K562 (cell line): Measurements from ENCODE around the gene ZBTB18. TPM values are rescaled to one million over a fixed set of nuclear protein-coding genes. Genes with fewer than 3 reads are reported as not detected.

Experiments used
- ATAC-seq: fragments of 200-7000 bp; cut with Tn5 transposase; 3 replicates; pipeline ENCODE4 v1.9.1; 2020; ENCODE audit warnings: moderate library complexity
- BruUV-seq: library from RNA; stranded (reverse); fragments of 400-500 nt; replicated peaks from 2 replicates; lab custom pipeline; 2021; lab: Mats Ljungman, UMichigan
- CTCF ChIA-PET: fragments of 300-600 bp; formaldehyde crosslinking; extraction: SDS; loops from one replicate; lab custom pipeline; 2021; ENCODE audit warnings: low intra/inter-chr PET ratio; lab: Yijun Ruan, JAX
- POLR2A ChIA-PET: fragments of 300-600, 350-650 bp; sonication (Branson Sonifier 250); formaldehyde crosslinking; extraction: SDS; loops from one replicate; lab custom pipeline; 2021; ENCODE audit warnings: antibody characterized with exemption, inconsistent platforms; lab: Yijun Ruan, JAX
- DNase-seq, 4 experiments: peaks; one replicate each; pipeline versions ENCODE4 v3.0.0 to v3.0.0-alpha.2; 2011 to 2018; ENCODE audit warnings: low spot score in 3 of 4, mixed read lengths in 3 of 4; ENCODE audit errors: extremely low read depth in 1 of 4
- FAIRE-seq: peaks from 2 replicates; lab custom pipeline; 2011; peaks lifted over from hg19 to GRCh38; lab: Jason Lieb, UNC
- H2AFZ ChIP-seq: 2 replicates; pipeline ENCODE4 v1.6.0; 2011; ENCODE audit warnings: low read depth, low read length, control low read depth, inconsistent platforms
- H3K27ac ChIP-seq: fragments of 200-600 bp; 3 replicates; pipeline ENCODE4 v1.8.0; 2011; ENCODE audit warnings: low read depth, mild to moderate bottlenecking, control low read depth, inconsistent platforms, low read length, moderate library complexity, mixed read lengths; ENCODE audit errors: extremely low read depth
- H3K27me3 ChIP-seq, 2 experiments: fragments of 300-600 bp in 1 of 2; 2 replicates in 1 of 2; 3 replicates in 1 of 2; pipeline versions ENCODE4 v1.6.0 to v1.8.0; 2011; ENCODE audit warnings: inconsistent platforms in 2 of 2, low read length in 2 of 2, mild to moderate bottlenecking in 1 of 2, mixed read lengths in 1 of 2, moderate library complexity in 1 of 2; ENCODE audit not compliant: control insufficient read depth in 2 of 2, insufficient read depth in 2 of 2
- H3K36me3 ChIP-seq: fragments of 300-600 bp; 3 replicates; pipeline ENCODE4 v1.8.0; 2011; ENCODE audit warnings: mild to moderate bottlenecking, low read length, inconsistent platforms; ENCODE audit not compliant: control insufficient read depth, insufficient read depth
- H3K4me1 ChIP-seq, 2 experiments: fragments of 200-600 bp in 1 of 2; replicated peaks in 1 of 2; 2 replicates in 1 of 2; 3 replicates in 1 of 2; pipeline versions ENCODE4 v1.5.1 to v1.8.0; 2011; ENCODE audit warnings: inconsistent platforms in 2 of 2, low read length in 2 of 2, mild to moderate bottlenecking in 1 of 2, mixed read lengths in 1 of 2, moderate library complexity in 1 of 2; ENCODE audit not compliant: control insufficient read depth in 2 of 2, insufficient read depth in 2 of 2
- H3K4me2 ChIP-seq: 2 replicates; pipeline ENCODE4 v1.6.1; 2011; ENCODE audit warnings: low read length, control low read depth, inconsistent platforms, mixed read lengths; ENCODE audit not compliant: insufficient read depth
- H3K4me3 ChIP-seq: fragments of 200-600 bp; sonication (generic), shearing (Covaris generic); 2 replicates; pipeline ENCODE4 v1.5.1; 2016; ENCODE audit warnings: control low read depth, inconsistent platforms
- H3K79me2 ChIP-seq: fragments of 200-600 bp; 3 replicates; pipeline ENCODE4 v1.8.0; 2011; ENCODE audit warnings: low read length, inconsistent platforms; ENCODE audit not compliant: control insufficient read depth, insufficient read depth
- H3K9ac ChIP-seq, 2 experiments: 2 replicates each; pipeline versions ENCODE4 v1.6.0 to v1.6.1; 2011; ENCODE audit warnings: low read depth in 2 of 2, low read length in 2 of 2, control low read depth in 1 of 2, inconsistent platforms in 1 of 2, mild to moderate bottlenecking in 1 of 2, mixed read lengths in 1 of 2; ENCODE audit not compliant: insufficient read depth in 1 of 2
- H3K9me1 ChIP-seq: one replicate; pipeline ENCODE4 v1.6.0; 2011; ENCODE audit warnings: inconsistent platforms, mild to moderate bottlenecking, low read length, moderate library complexity; ENCODE audit not compliant: control insufficient read depth, insufficient read depth
- H3K9me3 ChIP-seq: replicated peaks from 2 replicates; pipeline ENCODE4 v1.5.1; 2011; ENCODE audit warnings: low read depth, low read length, inconsistent platforms; ENCODE audit not compliant: control insufficient read depth, insufficient read depth
- H4K20me1 ChIP-seq: replicated peaks from 2 replicates; pipeline ENCODE4 v1.6.1; 2011; ENCODE audit warnings: low read length, inconsistent platforms, mixed read lengths; ENCODE audit not compliant: control insufficient read depth, insufficient read depth
- ARID2 ChIP-seq: fragments of 450-650 bp; IDR thresholded peaks from 2 replicates; pipeline ENCODE4 v1.6.1; 2017; ENCODE audit warnings: antibody characterized with exemption, mild to moderate bottlenecking
- BCL6 ChIP-seq: fragments of 250-450 bp; sonication (Bioruptor Pico); IDR thresholded peaks from 2 replicates; pipeline ENCODE4 v1.4.0; 2020
- DLX4 ChIP-seq: fragments of 250-450 bp; sonication (Bioruptor Pico); IDR thresholded peaks from 2 replicates; pipeline ENCODE4 v1.6.1; 2021; ENCODE audit warnings: mild to moderate bottlenecking
- ETS1 ChIP-seq: conservative IDR thresholded peaks from 2 replicates; pipeline ENCODE4 v1.6.1; 2011; ENCODE audit warnings: low read depth, mild to moderate bottlenecking, low read length; ENCODE audit not compliant: control insufficient read depth
- GATAD2B ChIP-seq: fragments of 450-650 bp; IDR thresholded peaks from 2 replicates; pipeline ENCODE4 v1.6.1; 2017; ENCODE audit warnings: mild to moderate bottlenecking, borderline replicate concordance
- HDGF ChIP-seq: fragments of 450-650 bp; IDR thresholded peaks from 2 replicates; pipeline ENCODE4 v1.6.1; 2016
- JUNB ChIP-seq: fragments of 450-650 bp; formaldehyde crosslinking; conservative IDR thresholded peaks from 2 replicates; pipeline ENCODE4 v1.4.0; 2020; ENCODE audit warnings: mild to moderate bottlenecking
- KLF16 ChIP-seq: IDR thresholded peaks from 2 replicates; pipeline ENCODE4 v1.6.1; 2016; ENCODE audit warnings: antibody characterized with exemption
- L3MBTL2 ChIP-seq: fragments of 450-650 bp; IDR thresholded peaks from 2 replicates; pipeline ENCODE4 v1.6.1; 2016; ENCODE audit warnings: mild to moderate bottlenecking, moderate library complexity
- MCM7 ChIP-seq, 2 experiments: fragments of 450-650 bp; IDR thresholded peaks; 2 replicates each; pipeline ENCODE4 v1.6.1; 2016 to 2018
- TAL1 ChIP-seq: fragments of 450-650 bp; IDR thresholded peaks from 2 replicates; pipeline ENCODE4 v1.6.1; 2016; ENCODE audit warnings: mild to moderate bottlenecking
- THAP12 ChIP-seq: fragments of 250-450 bp; sonication (Bioruptor Pico); IDR thresholded peaks from 2 replicates; pipeline ENCODE4 v1.9.0; 2021; ENCODE audit warnings: mild to moderate bottlenecking, inconsistent platforms
- U2AF2 ChIP-seq: fragments of 200-400 bp; formaldehyde crosslinking; optimal IDR thresholded peaks from 2 replicates; pipeline ENCODE3; 2017; ENCODE audit warnings: low read depth, mild to moderate bottlenecking, low read length
- WGBS: fragments of 100-300 bp; shearing (Covaris generic); methylation state at CpG from one replicate; pipeline ENCODE4 v1.1.6; 2016; ENCODE audit warnings: low coverage, mixed read lengths; ENCODE audit not compliant: insufficient coverage; ENCODE audit errors: missing lambda C conversion rate; 5-methylcytosine and 5-hydroxymethylcytosine counted together
- in situ Hi-C: fragments of 300-500 bp; cut with MboI; formaldehyde crosslinking; loops from 4 replicates; pipeline ENCODE4 v1.15.0; 2018; ENCODE audit warnings: inconsistent platforms, mixed read lengths
- intact Hi-C: fragments of 100-400 bp; cut with micrococcal nuclease; formaldehyde crosslinking; loops from 2 replicates; pipeline ENCODE4 v1.14.2; 2022
- polyA plus RNA-seq, 8 experiments: library from polyadenylated mRNA; depleted of rRNA in 4 of 8; stranded (reverse) in 5 of 8; unstranded in 3 of 8; fragments of >200 nt; fragmentation: Nextera tagmentation in 2 of 8; fragmentation: Illumina TruSeq in 1 of 8; extraction: Ambion mirVana in 2 of 8; extraction: Trizol in 1 of 8; gene quantifications; 2 replicates each; pipeline versions ENCODE4 v1.2.1 to v1.2.3, GENCODE V29; 2011 to 2014; ENCODE audit warnings: inconsistent platforms in 1 of 8, missing spikeins in 1 of 8
- total RNA-seq, 7 experiments: library from RNA; depleted of rRNA in 6 of 7; stranded (reverse); fragments of >200 nt in 6 of 7; fragmentation: Illumina TruSeq in 2 of 7; extraction: Trizol in 2 of 7; gene quantifications; 2 replicates each; pipeline versions ENCODE4 v1.2.1 to v1.2.3, GENCODE V29; 2011 to 2021; ENCODE audit warnings: low replicate concordance in 1 of 7
- TF ChIP-seq, protein P1 (sequence below): fragments of 200-800 bp; sonication (Bioruptor generic); IDR thresholded peaks from 2 replicates; pipeline ENCODE4 v1.6.1; 2017; ENCODE audit warnings: missing genetic modification characterization, missing compliant biosample characterization
- TF ChIP-seq, protein P2 (sequence below): fragments of 450-650 bp; formaldehyde crosslinking; IDR thresholded peaks from 2 replicates; pipeline ENCODE4 v1.4.0; 2020; ENCODE audit warnings: mild to moderate bottlenecking, moderate library complexity
- TF ChIP-seq, protein P3 (sequence below), 2 experiments: fragments of 450-650 bp; conservative IDR thresholded peaks; 2 replicates each; pipeline ENCODE4 v1.6.1; 2017; ENCODE audit warnings: mild to moderate bottlenecking in 2 of 2, moderate library complexity in 2 of 2

Gene ZBTB18
- total and polyA plus RNA-seq, 9 of the 15 experiments (the other 6 are each of a cell fraction or from before 2014, with no cell fraction given) = 0.13 to 2.6 (median 1.6) TPM

DNA sequence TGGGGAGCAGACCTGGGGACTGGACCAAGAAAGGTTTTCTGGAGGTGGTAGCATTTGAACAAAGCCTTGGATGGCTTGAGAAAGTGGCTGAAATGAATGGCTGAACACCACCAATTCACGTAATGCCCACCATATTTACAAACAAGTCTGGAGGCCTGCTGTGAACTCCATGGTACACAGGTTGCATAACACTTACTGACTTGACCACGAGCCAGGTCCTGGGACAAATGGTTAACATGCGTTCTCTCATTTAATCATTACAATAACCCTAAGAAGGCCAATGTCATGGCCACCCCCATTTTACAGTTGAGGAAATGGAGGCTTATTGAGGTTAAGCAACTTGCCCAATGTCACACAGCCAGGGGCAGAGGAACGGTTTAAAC lies 44.4 kb downstream of the ZBTB18 start:
- no peaks in the 10 kb centered on the region for H3K9me3 ChIP-seq
- H3K4me3 ChIP-seq = no peak overlapping the region
- H3K4me2 ChIP-seq = no peak overlapping the region
- no peaks in the 10 kb centered on the region for H3K79me2 ChIP-seq
- H3K36me3 ChIP-seq = no peaks in the 10 kb centered on the region
- H3K27me3 ChIP-seq = peaks cover 35 to 69% of the 10 kb centered on the region in 2 experiments; a peak in 4 of 5 replicates
- H3K4me1 ChIP-seq = no peaks in the 10 kb centered on the region
- no peak for ATAC-seq
- intact Hi-C loops = no loop called here
- ChIA-PET POLR2A (no interaction called here), CTCF (no interaction called here)
- in situ Hi-C loops = no loop called here
- 2% methylated on average over 4 of the region's 4 CpGs for WGBS
- H3K9ac ChIP-seq = no peak overlapping the region
- H3K9me1 ChIP-seq = no peaks in the 10 kb centered on the region
- H2AFZ ChIP-seq = no peak overlapping the region
- FAIRE-seq = no peak
- H4K20me1 ChIP-seq = no peaks in the 10 kb centered on the region
- DNase-seq = no peak
- H3K27ac ChIP-seq = no peak overlapping the region
- BruUV-seq = no TSS peak
- TF ChIP-seq U2AF2 (no peak), KLF16 (no peak), JUNB (CRISPR knock-in tag) (no peak), BCL6 (CRISPR knock-in tag) (no peak), MCM7 (IDR thresholded peaks at IDR 0.05) (no peak), ETS1 (no peak), HDGF (no peak), L3MBTL2 (no peak), ARID2 (no peak), TAL1 (no peak), DLX4 (CRISPR knock-in tag) (no peak), GATAD2B (no peak), THAP12 (CRISPR knock-in tag) (no peak)
- TF ChIP-seq, protein P1, sequence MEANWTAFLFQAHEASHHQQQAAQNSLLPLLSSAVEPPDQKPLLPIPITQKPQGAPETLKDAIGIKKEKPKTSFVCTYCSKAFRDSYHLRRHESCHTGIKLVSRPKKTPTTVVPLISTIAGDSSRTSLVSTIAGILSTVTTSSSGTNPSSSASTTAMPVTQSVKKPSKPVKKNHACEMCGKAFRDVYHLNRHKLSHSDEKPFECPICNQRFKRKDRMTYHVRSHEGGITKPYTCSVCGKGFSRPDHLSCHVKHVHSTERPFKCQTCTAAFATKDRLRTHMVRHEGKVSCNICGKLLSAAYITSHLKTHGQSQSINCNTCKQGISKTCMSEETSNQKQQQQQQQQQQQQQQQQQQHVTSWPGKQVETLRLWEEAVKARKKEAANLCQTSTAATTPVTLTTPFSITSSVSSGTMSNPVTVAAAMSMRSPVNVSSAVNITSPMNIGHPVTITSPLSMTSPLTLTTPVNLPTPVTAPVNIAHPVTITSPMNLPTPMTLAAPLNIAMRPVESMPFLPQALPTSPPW (CRISPR knock-in tag) = no peak
- TF ChIP-seq, protein P2, sequence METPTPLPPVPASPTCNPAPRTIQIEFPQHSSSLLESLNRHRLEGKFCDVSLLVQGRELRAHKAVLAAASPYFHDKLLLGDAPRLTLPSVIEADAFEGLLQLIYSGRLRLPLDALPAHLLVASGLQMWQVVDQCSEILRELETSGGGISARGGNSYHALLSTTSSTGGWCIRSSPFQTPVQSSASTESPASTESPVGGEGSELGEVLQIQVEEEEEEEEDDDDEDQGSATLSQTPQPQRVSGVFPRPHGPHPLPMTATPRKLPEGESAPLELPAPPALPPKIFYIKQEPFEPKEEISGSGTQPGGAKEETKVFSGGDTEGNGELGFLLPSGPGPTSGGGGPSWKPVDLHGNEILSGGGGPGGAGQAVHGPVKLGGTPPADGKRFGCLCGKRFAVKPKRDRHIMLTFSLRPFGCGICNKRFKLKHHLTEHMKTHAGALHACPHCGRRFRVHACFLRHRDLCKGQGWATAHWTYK (CRISPR knock-in tag) = no peak
- TF ChIP-seq, protein P3, sequence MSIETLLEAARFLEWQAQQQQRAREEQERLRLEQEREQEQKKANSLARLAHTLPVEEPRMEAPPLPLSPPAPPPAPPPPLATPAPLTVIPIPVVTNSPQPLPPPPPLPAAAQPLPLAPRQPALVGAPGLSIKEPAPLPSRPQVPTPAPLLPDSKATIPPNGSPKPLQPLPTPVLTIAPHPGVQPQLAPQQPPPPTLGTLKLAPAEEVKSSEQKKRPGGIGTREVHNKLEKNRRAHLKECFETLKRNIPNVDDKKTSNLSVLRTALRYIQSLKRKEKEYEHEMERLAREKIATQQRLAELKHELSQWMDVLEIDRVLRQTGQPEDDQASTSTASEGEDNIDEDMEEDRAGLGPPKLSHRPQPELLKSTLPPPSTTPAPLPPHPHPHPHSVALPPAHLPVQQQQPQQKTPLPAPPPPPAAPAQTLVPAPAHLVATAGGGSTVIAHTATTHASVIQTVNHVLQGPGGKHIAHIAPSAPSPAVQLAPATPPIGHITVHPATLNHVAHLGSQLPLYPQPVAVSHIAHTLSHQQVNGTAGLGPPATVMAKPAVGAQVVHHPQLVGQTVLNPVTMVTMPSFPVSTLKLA (conservative IDR thresholded peaks at IDR 0.05) = no peak
